ENCODE data around the gene TPPP3.

GRCh38 chr16:67400901-67401300 is 7.6 kb upstream of the TPPP3 start:
- TF ChIP-seq POLR2AphosphoS5 (IDR thresholded peaks at IDR 0.05; ENCODE audit: low read depth) (no peak), GABPA (IDR thresholded peaks at IDR 0.05; ENCODE audit: low read depth) (no peak)
- TF ChIP-seq, protein P1, sequence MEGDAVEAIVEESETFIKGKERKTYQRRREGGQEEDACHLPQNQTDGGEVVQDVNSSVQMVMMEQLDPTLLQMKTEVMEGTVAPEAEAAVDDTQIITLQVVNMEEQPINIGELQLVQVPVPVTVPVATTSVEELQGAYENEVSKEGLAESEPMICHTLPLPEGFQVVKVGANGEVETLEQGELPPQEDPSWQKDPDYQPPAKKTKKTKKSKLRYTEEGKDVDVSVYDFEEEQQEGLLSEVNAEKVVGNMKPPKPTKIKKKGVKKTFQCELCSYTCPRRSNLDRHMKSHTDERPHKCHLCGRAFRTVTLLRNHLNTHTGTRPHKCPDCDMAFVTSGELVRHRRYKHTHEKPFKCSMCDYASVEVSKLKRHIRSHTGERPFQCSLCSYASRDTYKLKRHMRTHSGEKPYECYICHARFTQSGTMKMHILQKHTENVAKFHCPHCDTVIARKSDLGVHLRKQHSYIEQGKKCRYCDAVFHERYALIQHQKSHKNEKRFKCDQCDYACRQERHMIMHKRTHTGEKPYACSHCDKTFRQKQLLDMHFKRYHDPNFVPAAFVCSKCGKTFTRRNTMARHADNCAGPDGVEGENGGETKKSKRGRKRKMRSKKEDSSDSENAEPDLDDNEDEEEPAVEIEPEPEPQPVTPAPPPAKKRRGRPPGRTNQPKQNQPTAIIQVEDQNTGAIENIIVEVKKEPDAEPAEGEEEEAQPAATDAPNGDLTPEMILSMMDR (IDR thresholded peaks at IDR 0.05; ENCODE audit: insufficient read depth, low read length): no peak

Measured in HL-60 (cell line).